ENCODE results near the gene JAG1. TPM values are rescaled to one million over a fixed set of nuclear protein-coding genes. Genes with fewer than 3 reads are reported as not detected.
A peak's percentile ranks its signal among the peaks of the same experiment; 100 is the strongest.

The JAG1 gene
- polyA plus RNA-seq, 1 experiment: 13.5 TPM

GRCh38 chr20:10649080-10649796 lies 24.6 kb downstream of the JAG1 start:
- TF ChIP-seq CTCF (IDR thresholded peaks at IDR 0.05; ENCODE audit: low read depth, low read length): no peak
- Histone ChIP-seq H3K4me3 (ENCODE audit: low read depth, low read length) (no peak overlapping the region), H3K27ac (ENCODE audit: low read depth, low read length) (no peak overlapping the region), H3K27me3 (ENCODE audit: control insufficient read depth, insufficient read depth, low read length) (no peaks in the 10 kb centered on the region), H3K9me3 (ENCODE audit: control insufficient read depth, insufficient read depth, low read length) (no peaks in the 10 kb centered on the region)
- CTCF ChIA-PET: interaction anchor here (0.6 to 2.0 kb wide), 4 partner anchors 22 to 1032 kb away, joined by 3 to 8 read pairs (median 6); no protein-coding TSS in a partner anchor
- POLR2A ChIA-PET: interaction anchor here (0.6 kb wide), 1 partner anchor 97 kb away, joined by 4 read pairs; no protein-coding TSS in a partner anchor
- DNase-seq (ENCODE audit: low read depth, low spot score): no peak

DNA sequence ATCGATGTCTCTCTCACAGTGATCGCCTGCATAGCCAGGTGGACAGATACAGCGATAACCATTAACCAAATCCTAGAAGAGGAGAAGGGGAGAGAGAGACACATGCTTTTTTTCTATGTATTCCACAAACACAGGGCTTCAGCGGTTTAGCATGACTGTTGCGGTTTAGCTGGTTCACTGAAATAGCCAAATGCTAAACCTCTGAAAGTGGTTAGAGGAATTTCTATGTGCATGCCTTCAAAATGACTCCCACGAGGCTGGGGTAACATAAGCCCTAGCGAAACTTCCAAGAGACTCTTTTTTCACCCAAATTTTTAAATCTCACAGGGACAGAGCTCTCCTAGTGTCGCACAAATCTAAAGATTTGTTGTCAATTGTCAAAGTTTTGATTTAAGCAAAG lies 25.1 kb downstream of the JAG1 start:
- H3K27me3 ChIP-seq (ENCODE audit: control insufficient read depth, insufficient read depth, low read length): no peaks in the 10 kb centered on the region
- peak overlapping the region; percentile 33 for H3K27ac ChIP-seq (ENCODE audit: low read depth, low read length)
- no peaks in the 10 kb centered on the region for H3K9me3 ChIP-seq (ENCODE audit: control insufficient read depth, insufficient read depth, low read length)
- H3K4me3 ChIP-seq (ENCODE audit: low read depth, low read length): no peak overlapping the region
- CTCF ChIA-PET: interaction anchor here (1.3 to 1.5 kb wide), 2 partner anchors 22 to 895 kb away, joined by 3 to 7 read pairs; no protein-coding TSS in a partner anchor
- DNase-seq (ENCODE audit: low read depth, low spot score): peak; percentile 56
- POLR2A ChIA-PET: interaction anchor here (0.6 kb wide), 1 partner anchor 96 kb away, joined by 4 read pairs; no protein-coding TSS in a partner anchor
- no peak for TF ChIP-seq CTCF (IDR thresholded peaks at IDR 0.05; ENCODE audit: low read depth, low read length)

DNA sequence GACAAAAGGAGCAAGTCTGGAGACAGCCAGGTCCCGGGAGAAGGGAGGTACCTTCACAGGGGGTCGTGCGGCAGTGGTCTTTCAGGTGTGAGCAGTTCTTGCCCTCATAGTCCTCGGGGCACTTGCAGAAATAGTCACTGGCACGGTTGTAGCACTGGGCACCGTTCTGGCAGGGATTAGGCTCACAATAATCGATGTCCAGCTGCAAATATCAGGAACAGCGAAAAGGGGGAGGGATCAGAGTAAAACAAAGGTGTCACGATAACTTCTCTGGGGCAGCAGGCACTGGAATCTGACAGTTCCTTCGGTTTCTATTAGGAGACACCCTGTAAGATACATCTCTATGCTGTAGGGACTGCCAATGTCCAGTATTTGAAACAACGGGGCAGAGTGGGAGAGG lies 25.9 kb downstream of the JAG1 start:
- Histone ChIP-seq H3K27me3 (ENCODE audit: control insufficient read depth, insufficient read depth, low read length) (no peaks in the 10 kb centered on the region), H3K4me3 (ENCODE audit: low read depth, low read length) (no peak overlapping the region), H3K9me3 (ENCODE audit: control insufficient read depth, insufficient read depth, low read length) (no peaks in the 10 kb centered on the region), H3K27ac (ENCODE audit: low read depth, low read length) (no peak overlapping the region)
- CTCF ChIA-PET: no interaction called here
- POLR2A ChIA-PET: no interaction called here
- no peak for TF ChIP-seq CTCF (IDR thresholded peaks at IDR 0.05; ENCODE audit: low read depth, low read length)
- no peak for DNase-seq (ENCODE audit: low read depth, low spot score)

GRCh38 chr20:10647471-10647870 lies 26.3 kb downstream of the JAG1 start:
- H3K4me3 ChIP-seq (ENCODE audit: low read depth, low read length): no peak overlapping the region
- peak; percentile 30; the same call in 1 of the 2 replicates for TF ChIP-seq CTCF (IDR thresholded peaks at IDR 0.05; ENCODE audit: low read depth, low read length)
- CTCF ChIA-PET: interaction anchor here (0.6 kb wide), 2 partner anchors 151 to 407 kb away, joined by 3 to 5 read pairs; no protein-coding TSS in a partner anchor
- DNase-seq (ENCODE audit: low read depth, low spot score): no peak
- POLR2A ChIA-PET: no interaction called here
- H3K27me3 ChIP-seq (ENCODE audit: control insufficient read depth, insufficient read depth, low read length): no peaks in the 10 kb centered on the region
- no peaks in the 10 kb centered on the region for H3K9me3 ChIP-seq (ENCODE audit: control insufficient read depth, insufficient read depth, low read length)
- no peak overlapping the region for H3K27ac ChIP-seq (ENCODE audit: low read depth, low read length)

GRCh38 chr20:10646886-10647420 lies 26.8 kb downstream of the JAG1 start:
- ChIA-PET POLR2A (no interaction called here), CTCF (interaction anchor here (0.6 kb wide), 2 partner anchors 152 to 408 kb away, joined by 3 to 5 read pairs; no protein-coding TSS in a partner anchor)
- Histone ChIP-seq H3K4me3 (ENCODE audit: low read depth, low read length) (no peak overlapping the region), H3K9me3 (ENCODE audit: control insufficient read depth, insufficient read depth, low read length) (no peaks in the 10 kb centered on the region), H3K27ac (ENCODE audit: low read depth, low read length) (no peak overlapping the region), H3K27me3 (ENCODE audit: control insufficient read depth, insufficient read depth, low read length) (no peaks in the 10 kb centered on the region)
- TF ChIP-seq CTCF (IDR thresholded peaks at IDR 0.05; ENCODE audit: low read depth, low read length): no peak
- DNase-seq (ENCODE audit: low read depth, low spot score): no peak

Measured in AG04450 (cell line).